EL (cell line): ENCODE measurements around the gene MUC13.

ENCODE experiments used
- DNase-seq: peaks from one replicate; pipeline ENCODE4 v3.0.0-alpha.2; 2016

The MUC13 gene

DNA sequence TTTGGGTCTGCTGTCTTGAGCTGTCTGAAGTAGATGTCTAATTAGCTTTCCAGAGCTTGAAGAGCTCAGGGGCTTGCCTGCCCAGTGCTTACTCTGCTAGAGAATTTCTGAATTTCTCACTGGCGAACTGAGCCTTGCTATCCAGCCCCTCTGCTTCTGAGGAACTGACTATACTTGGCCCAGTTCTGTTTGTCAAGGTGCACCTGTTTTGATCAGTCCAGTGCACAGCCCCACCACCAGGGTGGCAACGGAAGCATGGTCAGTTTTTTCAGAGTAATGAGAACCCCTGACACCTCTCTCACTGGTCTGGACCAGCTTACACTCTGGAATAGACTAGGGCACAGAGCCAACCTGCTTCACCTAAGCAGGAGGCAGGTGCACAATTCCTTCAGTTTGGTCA lies 72.5 kb downstream of the MUC13 start:
- DNase-seq = no peak

- DNase-seq = no peak
These were observed 73.5 kb downstream of the MUC13 start for GRCh38 chr3:124861041-124861440.

GRCh38 chr3:124860599-124860998 lies 74.0 kb downstream of the MUC13 start:
- DNase-seq = peak; percentile 98

GRCh38 chr3:124859025-124859424 lies 75.5 kb downstream of the MUC13 start:
- peak; percentile 74 for DNase-seq

GRCh38 chr3:124858275-124858674 lies 76.3 kb downstream of the MUC13 start:
- no peak for DNase-seq

DNA sequence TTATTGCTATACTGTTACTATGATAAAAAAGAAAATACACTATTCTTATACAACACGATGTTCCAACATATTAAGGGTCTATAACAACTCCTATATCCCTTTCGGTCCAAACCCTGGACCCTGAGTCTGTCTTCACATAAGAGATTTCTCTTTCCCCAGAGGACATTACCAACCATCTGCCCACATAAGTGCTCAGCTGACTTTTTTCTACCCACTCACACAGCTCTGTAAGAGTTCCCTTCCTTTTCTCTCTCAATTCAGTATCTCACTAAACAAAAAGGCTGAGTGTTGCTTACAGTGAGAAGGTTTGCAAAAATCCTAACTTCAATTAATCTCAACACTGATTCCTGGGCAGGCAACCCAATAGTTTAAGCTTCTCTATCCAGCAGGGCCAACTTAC lies 77.9 kb downstream of the MUC13 start:
- DNase-seq = no peak
